Esophagus squamous epithelium (tissue), 4 donors: ENCODE measurements around the gene AQP6.

Experiments used
- POLR2A ChIP-seq, 4 donors: fragments of 450-650 bp; IDR thresholded peaks; one replicate each; pipeline ENCODE4 v1.6.1; 2017; ENCODE audit warnings: antibody characterized with exemption in 4 of 4, mild to moderate bottlenecking in 4 of 4, moderate library complexity in 3 of 4
- TF ChIP-seq, protein P1 (sequence below), 6 experiments: fragments of 450-650 bp in 4 of 6; fragments of 200-600 bp in 2 of 6; sonication (generic) in 2 of 6; IDR thresholded peaks; one replicate each; pipeline ENCODE4 v1.5.1; 2016 to 2019; ENCODE audit warnings: antibody characterized with exemption in 6 of 6, mild to moderate bottlenecking in 4 of 6, moderate library complexity in 4 of 6

DNA sequence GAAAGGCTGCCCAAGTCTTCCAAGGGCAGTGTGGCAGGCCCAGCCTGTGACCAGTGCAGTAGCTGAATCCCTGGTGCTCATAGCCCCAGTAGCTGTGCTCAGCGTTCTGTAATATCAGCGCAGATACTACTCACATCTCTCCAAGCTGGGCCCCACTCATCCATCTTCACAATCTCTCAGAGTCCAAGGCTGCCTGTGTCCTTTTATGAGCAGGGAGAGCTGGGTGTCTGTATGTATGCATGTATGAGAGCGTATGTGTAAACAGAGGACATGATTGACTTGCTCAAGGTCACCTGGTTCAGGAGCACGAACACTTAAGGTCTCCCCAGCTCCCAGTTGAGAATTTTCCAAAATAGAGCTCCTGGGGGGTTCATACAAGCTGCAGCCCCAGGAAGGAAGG, 5.4 kb downstream of the AQP6 start:
- no peak for TF ChIP-seq POLR2A (IDR thresholded peaks at IDR 0.05)
- TF ChIP-seq, protein P1, sequence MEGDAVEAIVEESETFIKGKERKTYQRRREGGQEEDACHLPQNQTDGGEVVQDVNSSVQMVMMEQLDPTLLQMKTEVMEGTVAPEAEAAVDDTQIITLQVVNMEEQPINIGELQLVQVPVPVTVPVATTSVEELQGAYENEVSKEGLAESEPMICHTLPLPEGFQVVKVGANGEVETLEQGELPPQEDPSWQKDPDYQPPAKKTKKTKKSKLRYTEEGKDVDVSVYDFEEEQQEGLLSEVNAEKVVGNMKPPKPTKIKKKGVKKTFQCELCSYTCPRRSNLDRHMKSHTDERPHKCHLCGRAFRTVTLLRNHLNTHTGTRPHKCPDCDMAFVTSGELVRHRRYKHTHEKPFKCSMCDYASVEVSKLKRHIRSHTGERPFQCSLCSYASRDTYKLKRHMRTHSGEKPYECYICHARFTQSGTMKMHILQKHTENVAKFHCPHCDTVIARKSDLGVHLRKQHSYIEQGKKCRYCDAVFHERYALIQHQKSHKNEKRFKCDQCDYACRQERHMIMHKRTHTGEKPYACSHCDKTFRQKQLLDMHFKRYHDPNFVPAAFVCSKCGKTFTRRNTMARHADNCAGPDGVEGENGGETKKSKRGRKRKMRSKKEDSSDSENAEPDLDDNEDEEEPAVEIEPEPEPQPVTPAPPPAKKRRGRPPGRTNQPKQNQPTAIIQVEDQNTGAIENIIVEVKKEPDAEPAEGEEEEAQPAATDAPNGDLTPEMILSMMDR (IDR thresholded peaks at IDR 0.05) = no peak
